Measurements from ENCODE around the gene C9orf72.

- TF ChIP-seq, protein P1, sequence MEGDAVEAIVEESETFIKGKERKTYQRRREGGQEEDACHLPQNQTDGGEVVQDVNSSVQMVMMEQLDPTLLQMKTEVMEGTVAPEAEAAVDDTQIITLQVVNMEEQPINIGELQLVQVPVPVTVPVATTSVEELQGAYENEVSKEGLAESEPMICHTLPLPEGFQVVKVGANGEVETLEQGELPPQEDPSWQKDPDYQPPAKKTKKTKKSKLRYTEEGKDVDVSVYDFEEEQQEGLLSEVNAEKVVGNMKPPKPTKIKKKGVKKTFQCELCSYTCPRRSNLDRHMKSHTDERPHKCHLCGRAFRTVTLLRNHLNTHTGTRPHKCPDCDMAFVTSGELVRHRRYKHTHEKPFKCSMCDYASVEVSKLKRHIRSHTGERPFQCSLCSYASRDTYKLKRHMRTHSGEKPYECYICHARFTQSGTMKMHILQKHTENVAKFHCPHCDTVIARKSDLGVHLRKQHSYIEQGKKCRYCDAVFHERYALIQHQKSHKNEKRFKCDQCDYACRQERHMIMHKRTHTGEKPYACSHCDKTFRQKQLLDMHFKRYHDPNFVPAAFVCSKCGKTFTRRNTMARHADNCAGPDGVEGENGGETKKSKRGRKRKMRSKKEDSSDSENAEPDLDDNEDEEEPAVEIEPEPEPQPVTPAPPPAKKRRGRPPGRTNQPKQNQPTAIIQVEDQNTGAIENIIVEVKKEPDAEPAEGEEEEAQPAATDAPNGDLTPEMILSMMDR (IDR thresholded peaks at IDR 0.05): no peak
- TF ChIP-seq POLR2A (IDR thresholded peaks at IDR 0.05) (no peak), EP300 (IDR thresholded peaks at IDR 0.05) (no peak)
Measured at GRCh38 chr9:27511771-27512170, 61.5 kb downstream of the C9orf72 start.
